Astrocyte of the cerebellum (primary cell): ENCODE data around the gene ADH1C.

Experiments
- DNase-seq: peaks from one replicate; pipeline ENCODE4 v3.0.0-alpha.2; 2011; ENCODE audit warnings: low read depth
- H3K4me3 ChIP-seq: 2 replicates; pipeline ENCODE4 v1.5.1; 2011; ENCODE audit warnings: mild to moderate bottlenecking, low read depth, low read length, moderate library complexity
- in situ Hi-C: cut with HindIII; loops from 2 replicates; pipeline ENCODE4 v1.10.0; 2017; ENCODE audit warnings: low sequenced_read_pairs
- TF ChIP-seq, protein P1 (sequence below): IDR thresholded peaks from 2 replicates; pipeline ENCODE4 v1.5.1; 2012; ENCODE audit warnings: low read length, low read depth, moderate library complexity, mild to moderate bottlenecking; ENCODE audit errors: missing control alignments

ADH1C gene

DNA sequence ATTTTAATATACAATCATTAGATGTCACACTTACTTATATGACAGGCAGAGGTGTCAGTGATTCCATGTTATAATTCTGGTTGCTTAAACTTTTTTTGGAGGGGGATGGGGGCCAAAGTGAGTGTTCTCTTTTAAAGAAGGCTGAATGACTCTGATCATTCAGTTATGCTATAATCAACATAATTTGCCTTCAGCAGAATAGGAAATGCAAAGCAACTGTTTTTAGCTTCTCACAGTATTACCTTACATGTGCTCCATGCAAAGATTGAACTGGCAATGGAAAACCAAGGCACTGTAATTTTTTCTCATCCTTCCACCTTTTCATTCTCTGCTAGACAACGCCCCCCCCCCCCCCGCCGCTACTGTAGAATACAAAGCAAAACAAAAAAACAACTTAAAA, 13.4 kb downstream of the ADH1C start:
- no peak for DNase-seq
- in situ Hi-C loops, result no loop called here
- TF ChIP-seq, protein P1, sequence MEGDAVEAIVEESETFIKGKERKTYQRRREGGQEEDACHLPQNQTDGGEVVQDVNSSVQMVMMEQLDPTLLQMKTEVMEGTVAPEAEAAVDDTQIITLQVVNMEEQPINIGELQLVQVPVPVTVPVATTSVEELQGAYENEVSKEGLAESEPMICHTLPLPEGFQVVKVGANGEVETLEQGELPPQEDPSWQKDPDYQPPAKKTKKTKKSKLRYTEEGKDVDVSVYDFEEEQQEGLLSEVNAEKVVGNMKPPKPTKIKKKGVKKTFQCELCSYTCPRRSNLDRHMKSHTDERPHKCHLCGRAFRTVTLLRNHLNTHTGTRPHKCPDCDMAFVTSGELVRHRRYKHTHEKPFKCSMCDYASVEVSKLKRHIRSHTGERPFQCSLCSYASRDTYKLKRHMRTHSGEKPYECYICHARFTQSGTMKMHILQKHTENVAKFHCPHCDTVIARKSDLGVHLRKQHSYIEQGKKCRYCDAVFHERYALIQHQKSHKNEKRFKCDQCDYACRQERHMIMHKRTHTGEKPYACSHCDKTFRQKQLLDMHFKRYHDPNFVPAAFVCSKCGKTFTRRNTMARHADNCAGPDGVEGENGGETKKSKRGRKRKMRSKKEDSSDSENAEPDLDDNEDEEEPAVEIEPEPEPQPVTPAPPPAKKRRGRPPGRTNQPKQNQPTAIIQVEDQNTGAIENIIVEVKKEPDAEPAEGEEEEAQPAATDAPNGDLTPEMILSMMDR, result no peak
- H3K4me3 ChIP-seq, result no peak overlapping the region

DNA sequence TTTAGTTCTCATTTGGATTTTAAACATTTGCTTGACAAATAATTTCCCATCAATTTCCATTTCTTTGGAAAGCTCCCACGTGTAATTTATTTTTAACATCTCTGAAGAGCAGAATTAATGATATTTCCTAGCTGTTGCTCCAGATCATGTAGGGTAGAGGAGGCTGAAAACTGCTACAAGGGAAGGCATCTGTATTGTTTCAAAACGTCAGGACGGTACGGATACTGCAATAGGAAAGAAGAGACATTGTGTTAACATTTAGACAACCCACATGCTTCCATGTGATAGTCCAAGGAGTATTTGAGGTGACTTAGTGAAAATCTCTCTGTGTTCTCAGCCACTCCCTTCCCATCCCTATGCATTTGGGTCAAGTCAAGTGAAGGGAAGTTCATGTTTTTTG, 16.0 kb downstream of the ADH1C start:
- in situ Hi-C loops, result no loop called here
- DNase-seq, result no peak
- TF ChIP-seq, protein P1, result no peak
- H3K4me3 ChIP-seq, result no peak overlapping the region

DNA sequence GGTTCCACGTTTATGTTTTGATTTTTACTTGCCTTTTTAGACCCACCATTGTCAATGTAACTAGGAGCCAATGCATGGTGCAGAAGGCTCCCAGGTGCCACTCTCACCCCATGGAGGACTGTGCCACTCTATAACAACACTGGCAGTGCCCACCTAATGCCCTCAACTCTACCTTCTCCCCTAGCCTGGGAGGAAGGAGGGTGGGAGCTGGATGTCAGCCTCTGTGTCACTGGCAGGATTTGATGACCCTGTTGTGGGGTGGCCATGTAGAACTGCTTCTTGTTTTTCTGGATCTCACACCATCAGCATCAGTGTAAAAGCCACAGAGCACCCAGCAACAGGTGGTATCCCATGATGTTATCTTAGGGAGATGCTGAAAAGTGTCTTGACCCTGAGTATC, 17.7 kb downstream of the ADH1C start:
- no peak overlapping the region for H3K4me3 ChIP-seq
- DNase-seq, result no peak
- TF ChIP-seq, protein P1, result no peak
- in situ Hi-C loops, result no loop called here

DNA sequence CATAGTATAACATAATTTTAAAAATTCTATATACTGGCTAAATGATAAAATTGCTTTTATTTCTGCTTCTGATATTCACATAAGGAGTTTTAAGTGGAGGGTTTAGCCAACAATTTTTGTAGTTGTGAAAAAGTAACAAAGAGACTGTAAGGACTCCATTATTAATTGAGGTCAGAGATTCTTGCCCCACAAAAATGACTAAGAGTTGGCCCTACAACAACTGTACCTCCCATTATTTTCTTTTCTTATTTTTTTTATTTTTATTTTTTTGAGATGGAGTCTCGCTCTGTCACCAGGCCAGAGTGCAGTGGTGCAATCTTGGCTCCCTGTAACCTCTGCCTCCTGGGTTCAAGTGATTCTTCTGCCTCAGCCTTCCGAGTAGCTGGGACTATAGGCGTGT, 21.9 kb downstream of the ADH1C start:
- TF ChIP-seq, protein P1, result no peak
- no peak overlapping the region for H3K4me3 ChIP-seq
- in situ Hi-C loops, result no loop called here
- DNase-seq, result no peak

DNA sequence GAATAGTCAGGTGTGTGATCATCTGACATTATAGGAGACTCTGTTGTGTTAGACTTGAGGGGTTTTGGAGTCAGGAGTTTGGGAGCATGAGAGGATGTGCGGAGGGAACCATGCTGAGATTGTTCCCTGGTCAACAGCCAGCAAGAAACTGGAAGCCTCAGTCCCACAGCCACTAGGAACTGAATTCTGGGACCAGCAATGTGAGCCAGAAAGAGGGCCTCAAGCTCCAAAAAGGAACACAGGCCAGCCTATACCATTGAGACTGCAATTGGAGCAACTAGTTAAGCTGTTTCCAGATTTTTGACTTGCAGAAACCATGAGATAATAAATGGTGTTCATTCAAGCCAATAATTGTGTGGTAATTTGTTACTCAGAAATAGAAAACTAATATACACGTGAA, 22.7 kb downstream of the ADH1C start:
- in situ Hi-C loops, result no loop called here
- DNase-seq, result no peak
- H3K4me3 ChIP-seq, result no peak overlapping the region
- TF ChIP-seq, protein P1, result no peak

DNA sequence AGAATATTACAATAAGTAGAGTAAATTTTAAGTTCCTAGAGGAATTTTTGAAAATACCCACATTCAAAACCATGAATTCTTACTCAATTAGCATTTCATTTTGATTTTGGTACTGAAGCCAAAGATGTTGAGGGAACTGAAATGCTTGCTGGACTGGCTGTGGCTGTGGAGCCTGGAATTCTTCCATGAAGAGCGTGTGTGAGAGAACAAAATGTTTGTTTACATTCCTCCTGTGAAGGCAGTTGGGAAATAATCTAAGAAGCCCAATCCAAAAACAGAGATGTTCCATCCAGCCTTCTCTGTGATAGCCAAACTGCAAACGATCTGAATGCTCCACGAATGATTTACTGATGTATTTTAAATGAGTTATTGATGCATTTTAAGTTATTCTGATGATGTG, 27.6 kb downstream of the ADH1C start:
- peak; percentile 81 for DNase-seq
- TF ChIP-seq, protein P1, result no peak
- H3K4me3 ChIP-seq, result no peak overlapping the region
- in situ Hi-C loops, result no loop called here

DNA sequence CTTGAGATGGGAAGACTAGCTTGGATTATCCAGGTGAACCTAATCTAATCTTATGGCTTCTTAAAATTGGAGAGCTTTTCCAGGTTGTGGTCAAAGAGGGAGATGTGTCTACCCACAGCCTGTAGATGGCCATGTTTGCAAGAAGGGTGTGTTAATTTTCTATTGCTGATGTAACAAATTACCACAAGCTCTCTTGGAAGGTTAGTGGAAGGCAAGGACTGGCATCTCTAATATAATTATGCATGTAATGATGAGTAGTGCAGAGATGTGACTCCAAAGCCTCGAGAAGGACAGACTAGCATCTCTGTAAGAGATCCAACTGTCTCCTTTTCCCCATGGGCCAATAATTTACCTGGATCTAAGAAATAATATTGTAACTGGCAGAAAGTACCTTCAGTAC, 28.2 kb downstream of the ADH1C start:
- DNase-seq, result no peak
- TF ChIP-seq, protein P1, result no peak
- in situ Hi-C loops, result no loop called here
- no peak overlapping the region for H3K4me3 ChIP-seq
